GM10248 (cell line): Measurements from ENCODE around the gene ABHD17C.

ENCODE experiments used
- CTCF ChIA-PET: fragments of 300-600 bp; sonication (Branson Sonifier 250); formaldehyde crosslinking; extraction: SDS; loops from one replicate; lab custom pipeline; 2021; ENCODE audit warnings: antibody characterized with exemption; lab: Yijun Ruan, JAX
- POLR2A ChIA-PET: fragments of 350-650 bp; sonication (Branson Sonifier 250); formaldehyde crosslinking; extraction: SDS; loops from one replicate; lab custom pipeline; 2020; ENCODE audit warnings: antibody characterized with exemption; lab: Yijun Ruan, JAX
- DNase-seq: peaks from one replicate; pipeline ENCODE4 v3.0.0; 2012; ENCODE audit errors: extremely low spot score
- CTCF ChIP-seq: IDR thresholded peaks from 2 replicates; pipeline ENCODE4 v1.5.1; 2012; ENCODE audit warnings: mild to moderate bottlenecking, low read depth; ENCODE audit errors: extremely low read depth, missing control alignments, control extremely low read depth

The ABHD17C gene

GRCh38 chr15:80769153-80769828, 74.2 kb downstream of the ABHD17C start:
- ChIA-PET POLR2A (no interaction called here), CTCF (no interaction called here)
- no peak for TF ChIP-seq CTCF
- DNase-seq: no peak

- TF ChIP-seq CTCF: no peak
- CTCF ChIA-PET: no interaction called here
- no peak for DNase-seq
Observed at GRCh38 chr15:80769829-80770705, 75.0 kb downstream of the ABHD17C start.

GRCh38 chr15:80773122-80773551, 78.0 kb downstream of the ABHD17C start:
- no peak for DNase-seq
- POLR2A ChIA-PET: no interaction called here
- no peak for TF ChIP-seq CTCF
- CTCF ChIA-PET: interaction anchor here (0.8 to 6.8 kb wide), 2 partner anchors 207 to 318 kb away, joined by 3 to 100 read pairs; no protein-coding TSS in a partner anchor

More at GRCh38 chr15:80769829-80770705, 75.0 kb downstream of the ABHD17C start:
- POLR2A ChIA-PET: no interaction called here

- TF ChIP-seq CTCF: no peak
- CTCF ChIA-PET: interaction anchor here (6.8 kb wide), 1 partner anchor 319 kb away, joined by 100 read pairs; no protein-coding TSS in a partner anchor
- no peak for DNase-seq
- POLR2A ChIA-PET: no interaction called here
Observed at GRCh38 chr15:80773792-80774352, 78.8 kb downstream of the ABHD17C start.

- ChIA-PET CTCF (interaction anchor here (1.2 to 6.8 kb wide), 6 partner anchors 11 to 492 kb away, joined by 5 to 100 read pairs (median 22); no protein-coding TSS in a partner anchor), POLR2A (no interaction called here)
- no peak for DNase-seq
- no peak for TF ChIP-seq CTCF
Observed at GRCh38 chr15:80774486-80774885, 79.4 kb downstream of the ABHD17C start.

- no peak for TF ChIP-seq CTCF
- DNase-seq: no peak
- POLR2A ChIA-PET: no interaction called here
- CTCF ChIA-PET: interaction anchor here (0.6 to 6.8 kb wide), 22 partner anchors 9 to 491 kb away, joined by 3 to 100 read pairs (median 6); no protein-coding TSS in a partner anchor
Observed at GRCh38 chr15:80775338-80775737, 80.2 kb downstream of the ABHD17C start.
